Measurements from ENCODE around the gene ZFP91.
A peak's percentile ranks its signal among the peaks of the same experiment; 100 is the strongest.

The ZFP91 gene

DNA sequence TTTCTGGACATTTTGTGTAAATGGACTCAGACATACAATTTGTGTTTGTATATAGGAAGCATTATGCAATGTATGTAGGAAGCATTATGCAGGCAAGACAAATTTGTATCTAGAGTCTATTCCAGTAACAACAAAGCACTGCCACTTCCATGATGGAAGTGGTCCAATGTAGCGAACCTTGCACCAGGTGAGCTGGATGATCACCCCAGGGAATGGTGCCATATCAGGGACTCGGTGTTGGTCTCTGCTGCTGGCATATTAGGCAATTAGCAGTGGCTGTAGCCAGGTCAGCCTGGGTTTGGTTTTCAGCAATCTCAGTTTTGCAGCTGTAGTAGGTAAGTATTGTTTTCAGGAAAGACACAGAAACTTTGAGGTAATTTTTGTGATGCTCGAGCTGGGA lies 12.8 kb downstream of the ZFP91 start:
- DNase-seq, result no peak

DNA sequence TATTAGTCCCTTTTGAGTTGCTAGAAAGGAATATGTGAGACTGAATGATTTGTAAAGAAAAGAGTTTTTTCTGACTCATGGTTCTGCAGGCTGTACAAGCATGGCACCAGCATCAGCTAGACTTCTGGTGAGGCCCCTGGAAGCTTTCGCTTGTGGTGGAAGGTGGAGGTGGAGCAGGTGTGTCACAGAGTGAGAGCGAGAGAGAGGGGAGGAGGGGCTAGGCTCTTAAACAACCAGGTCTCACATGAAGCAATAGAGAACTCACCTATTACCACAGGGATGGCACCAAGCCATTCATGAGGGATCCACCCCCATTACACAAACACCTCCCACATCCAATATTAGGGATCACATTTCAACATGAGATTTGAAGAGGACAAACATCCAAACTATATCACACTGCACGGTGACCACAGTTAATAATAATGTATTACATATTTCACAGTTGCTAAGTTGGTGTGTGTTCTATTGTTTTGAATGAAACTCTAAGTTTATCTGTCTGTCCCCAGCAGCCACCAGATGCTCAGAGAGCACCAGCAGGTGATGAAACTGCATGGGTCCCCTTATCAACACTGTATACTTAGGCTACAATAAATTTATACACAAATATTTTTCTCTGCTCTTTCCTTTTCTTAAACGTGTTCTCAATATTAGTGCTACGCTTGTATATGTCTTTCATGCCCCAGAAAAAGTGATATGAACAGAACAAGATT lies 14.1 kb downstream of the ZFP91 start:
- DNase-seq, result peak; percentile 78

- no peak for DNase-seq
Measured at GRCh38 chr11:58594826-58595225, 16.0 kb downstream of the ZFP91 start.

- DNase-seq, result no peak
Measured at GRCh38 chr11:58596621-58597020, 17.8 kb downstream of the ZFP91 start.

- DNase-seq, result no peak
Measured at GRCh38 chr11:58597486-58598144, 18.8 kb downstream of the ZFP91 start.

- no peak for DNase-seq
Measured at GRCh38 chr11:58600510-58600909, 21.6 kb downstream of the ZFP91 start.

GRCh38 chr11:58606930-58607714 lies 28.3 kb downstream of the ZFP91 start:
- no peak for DNase-seq

DNA sequence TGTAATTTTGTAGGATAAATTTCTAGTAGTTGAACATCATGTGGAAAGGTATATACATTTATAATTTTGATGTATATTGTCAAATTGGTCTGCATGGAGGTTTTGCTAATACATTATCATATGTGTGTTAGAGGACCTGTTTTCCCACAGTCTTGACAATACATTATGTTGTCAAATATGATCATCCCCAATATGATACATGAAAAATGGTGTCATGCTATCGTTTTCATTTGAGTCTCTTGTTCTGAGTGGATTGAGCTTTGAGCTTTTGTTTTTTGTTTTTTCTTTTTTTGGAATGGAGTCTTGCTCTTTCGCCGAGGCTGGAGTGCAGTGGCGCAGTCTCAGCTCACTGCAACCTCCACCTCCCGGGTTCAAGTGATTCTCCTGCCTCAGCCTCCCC lies 29.5 kb downstream of the ZFP91 start:
- no peak for DNase-seq

DNA sequence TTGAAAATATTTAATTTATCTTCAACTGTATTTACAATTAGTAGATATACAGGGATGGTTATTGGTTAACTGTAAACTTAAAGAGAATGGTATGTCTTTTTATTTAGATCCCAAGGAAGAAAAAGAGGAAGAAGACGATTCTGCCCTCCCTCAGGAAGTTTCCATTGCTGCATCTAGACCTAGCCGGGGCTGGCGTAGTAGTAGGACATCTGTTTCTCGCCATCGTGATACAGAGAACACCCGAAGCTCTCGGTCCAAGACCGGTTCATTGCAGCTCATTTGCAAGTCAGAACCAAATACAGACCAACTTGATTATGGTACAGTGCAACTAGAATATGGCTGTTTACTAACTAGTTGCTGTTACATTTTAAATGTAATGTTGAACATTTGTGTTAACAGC lies 30.9 kb downstream of the ZFP91 start:
- DNase-seq, result no peak

- no peak for DNase-seq
Measured at GRCh38 chr11:58613228-58613627, 34.4 kb downstream of the ZFP91 start.

DNA sequence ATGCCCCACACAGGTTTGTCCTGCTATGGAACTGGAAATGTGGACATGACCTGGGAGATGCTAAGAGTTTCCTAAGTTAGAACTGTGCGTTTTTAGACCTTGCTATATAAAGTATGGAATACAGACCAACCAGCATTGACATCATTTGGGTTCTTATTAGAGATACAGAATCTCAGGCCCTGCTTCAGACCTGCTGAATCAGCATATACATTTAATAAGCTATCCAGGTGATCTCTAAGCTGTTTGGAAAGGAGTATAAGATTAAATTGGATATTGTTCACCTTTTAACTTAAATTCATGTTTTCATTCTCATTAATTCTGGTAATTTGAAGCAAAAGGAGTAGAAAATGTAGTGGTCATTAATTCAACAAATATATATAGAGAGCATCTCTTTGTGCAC lies 36.7 kb downstream of the ZFP91 start:
- no peak for DNase-seq

- DNase-seq, result no peak
Measured at GRCh38 chr11:58616594-58616993, 37.7 kb downstream of the ZFP91 start.

GRCh38 chr11:58617976-58618557 lies 39.2 kb downstream of the ZFP91 start:
- DNase-seq, result no peak

GRCh38 chr11:58621586-58622262 lies 42.9 kb downstream of the ZFP91 start:
- no peak for DNase-seq

DNA sequence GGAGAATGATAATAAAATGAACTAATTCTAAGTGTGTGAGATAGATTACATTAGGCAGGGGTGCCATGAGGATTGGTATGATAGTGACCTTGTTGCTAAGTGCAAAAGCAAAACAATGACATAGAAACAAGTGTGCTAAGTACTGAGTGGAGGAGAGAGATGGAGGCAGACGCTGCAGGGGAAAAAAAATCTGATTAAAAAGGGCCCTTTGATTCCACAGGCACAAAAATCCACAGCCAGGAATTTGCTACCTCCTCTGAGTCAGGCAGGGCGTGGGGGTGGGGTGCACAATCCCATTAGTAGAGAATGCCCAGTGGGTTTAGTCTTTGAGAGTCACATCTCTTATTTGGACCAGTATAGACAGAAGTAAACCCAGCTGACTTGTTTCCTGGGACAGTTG lies 43.5 kb downstream of the ZFP91 start, which contains the start of gene CNTF:
TSS of gene CNTF (plus strand) at position 322 of the 400 bp plus-strand sequence. CDS start 88 bp downstream, outside the sequence.
- no peak for DNase-seq

GRCh38 chr11:58625086-58625485 lies 46.2 kb downstream of the ZFP91 start:
- no peak for DNase-seq

GRCh38 chr11:58625826-58626460 lies 47.1 kb downstream of the ZFP91 start:
- no peak for DNase-seq

- no peak for DNase-seq
Measured at GRCh38 chr11:58626934-58627483, 48.1 kb downstream of the ZFP91 start.

- no peak for DNase-seq
Measured at GRCh38 chr11:58628446-58628845, 49.6 kb downstream of the ZFP91 start.

DNA sequence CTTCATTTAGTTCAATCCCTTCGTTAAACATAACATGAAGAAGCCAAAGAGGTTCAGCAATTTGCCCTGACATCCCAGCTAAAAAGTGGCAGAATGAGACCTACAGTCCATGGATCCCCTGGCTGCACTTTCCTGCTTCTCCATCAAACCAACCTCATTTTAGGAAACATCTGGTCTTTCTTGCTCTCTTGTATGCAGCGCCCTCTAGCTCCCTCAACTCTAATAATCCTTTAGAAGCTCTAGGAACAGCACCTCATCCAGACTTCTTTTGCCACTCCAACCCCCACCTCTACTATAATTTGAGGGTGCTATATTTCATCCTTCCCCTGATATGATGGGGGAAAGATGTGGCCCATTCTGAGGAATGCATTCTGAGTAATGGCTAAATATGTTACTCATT lies 51.0 kb downstream of the ZFP91 start:
- no peak for DNase-seq

GRCh38 chr11:58631378-58631777 lies 52.5 kb downstream of the ZFP91 start:
- DNase-seq, result no peak

DNA sequence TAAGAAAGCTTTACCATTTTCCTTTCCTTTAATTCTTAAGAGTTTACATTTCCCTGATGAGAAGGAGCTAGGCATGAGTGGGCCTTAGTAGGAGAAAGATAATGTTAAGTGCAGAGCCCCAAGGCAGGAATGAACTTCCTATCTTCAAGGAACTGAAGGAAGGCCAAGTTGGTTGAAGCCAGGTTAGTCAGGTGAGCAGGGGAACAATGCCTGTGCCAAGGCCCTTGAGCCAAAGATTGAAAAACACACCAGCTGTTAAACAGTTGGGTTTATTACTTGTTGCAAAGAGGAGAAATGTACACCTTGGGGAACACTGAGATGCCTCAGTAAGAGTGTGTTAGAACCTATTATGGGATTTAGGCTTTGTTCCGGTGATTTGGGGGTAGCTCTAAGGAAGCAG lies 53.6 kb downstream of the ZFP91 start:
- DNase-seq, result no peak
